Ascending aorta (tissue), 1 donor: ENCODE data around the gene CCT6A. TPM values are rescaled to one million over a fixed set of nuclear protein-coding genes. Genes with fewer than 3 reads are reported as not detected.

ENCODE experiments used
- total RNA-seq: library from RNA; depleted of rRNA; stranded (reverse); fragments of >200 nt; gene quantifications from one replicate; pipeline ENCODE4 v1.1.0, GENCODE V29; 2016

Gene CCT6A
- total RNA-seq, 1 donor from 2014 or later, result 86.2 TPM

Other genes starting within 250 kb of the CCT6A start
- gene SEPTIN14, start 189.0 kb upstream of the CCT6A start, total RNA-seq, result not detected
- 4.5 TPM for gene ZNF713, start 164.3 kb upstream of the CCT6A start, total RNA-seq
- gene MRPS17, start 99.9 kb upstream of the CCT6A start, total RNA-seq, result 0.43 TPM
- gene NIPSNAP2, start 87.2 kb upstream of the CCT6A start, total RNA-seq, result 33.3 TPM
- gene PSPH, start 321 bp upstream of the CCT6A start, total RNA-seq, result not detected
- gene SUMF2, start 12.5 kb downstream of the CCT6A start, total RNA-seq, result 74.6 TPM
- gene PHKG1, start 41.2 kb downstream of the CCT6A start, total RNA-seq, result 1.1 TPM
- 323 TPM for gene CHCHD2, start 54.7 kb downstream of the CCT6A start, total RNA-seq
- not detected for gene NUPR2, start 64.7 kb downstream of the CCT6A start, total RNA-seq